Renal pelvis (tissue), 4 donors: Measurements from ENCODE around the gene SDCBP2. TPM values are rescaled to one million over a fixed set of nuclear protein-coding genes. Genes with fewer than 3 reads are reported as not detected.

ENCODE experiments used
- DNase-seq: peaks from one replicate; pipeline ENCODE4 v3.0.0-alpha.2; 2013
- polyA plus RNA-seq, 3 donors: library from polyadenylated mRNA; unstranded; fragments of 120-200 nt; gene quantifications; one replicate each; pipeline ENCODE4 v1.2.1, GENCODE V29; 2013; ENCODE audit not compliant: insufficient read length in 3 of 3

The SDCBP2 gene
- polyA plus RNA-seq, 3 donors: 2.5 to 3.5 (median 3.4) TPM

DNA sequence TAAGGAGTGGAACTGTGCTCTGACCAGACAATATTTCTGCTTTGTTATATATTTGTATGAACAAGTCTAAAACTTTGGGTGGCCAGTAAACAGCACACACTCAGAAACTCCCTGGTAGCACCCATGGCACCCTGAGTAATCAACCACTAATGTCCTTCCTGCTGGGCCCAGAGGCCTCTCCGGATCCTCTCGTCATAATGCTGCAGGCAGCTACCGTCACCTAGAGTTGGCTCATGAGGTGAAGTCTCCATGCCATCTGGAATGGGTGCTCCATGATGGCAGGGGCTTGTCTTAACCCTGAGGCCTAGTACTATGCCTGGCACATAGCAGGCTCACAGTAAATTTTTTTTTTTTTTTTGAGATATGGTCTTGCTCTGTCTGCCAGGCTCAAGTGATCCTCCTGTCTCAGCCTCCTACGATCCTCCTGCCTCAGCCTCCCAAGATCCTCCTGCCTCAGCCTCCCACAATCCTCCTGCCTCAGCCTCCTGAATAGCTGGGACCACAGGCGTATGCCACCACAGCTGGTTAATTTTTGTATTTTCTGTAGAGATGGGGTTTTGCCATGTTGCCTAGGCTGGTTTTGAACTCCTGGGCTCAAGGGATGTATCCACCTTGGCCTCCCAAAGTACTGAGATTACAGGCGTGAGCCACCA, 3.0 kb upstream of the SDCBP2 start:
- DNase-seq: no peak

DNA sequence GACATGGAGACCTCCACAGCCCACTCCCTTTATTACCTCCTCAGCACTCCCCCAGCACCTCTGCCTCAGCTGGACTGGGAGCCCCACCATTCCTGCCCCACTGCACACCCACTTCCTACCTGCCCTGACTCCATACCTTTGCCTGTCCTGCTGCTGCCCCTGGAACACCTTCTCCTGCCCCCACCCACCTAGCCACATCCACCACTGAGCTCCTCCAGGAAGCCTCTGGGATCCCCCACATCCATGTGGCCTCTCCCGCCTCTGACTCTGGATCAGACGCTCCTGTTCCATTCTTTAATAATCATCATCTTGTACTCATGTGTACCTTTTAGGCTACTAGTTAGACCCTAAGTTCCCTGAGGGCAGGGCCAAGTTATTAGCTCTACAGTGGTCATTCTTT, 2.2 kb upstream of the SDCBP2 start:
- DNase-seq: no peak

DNA sequence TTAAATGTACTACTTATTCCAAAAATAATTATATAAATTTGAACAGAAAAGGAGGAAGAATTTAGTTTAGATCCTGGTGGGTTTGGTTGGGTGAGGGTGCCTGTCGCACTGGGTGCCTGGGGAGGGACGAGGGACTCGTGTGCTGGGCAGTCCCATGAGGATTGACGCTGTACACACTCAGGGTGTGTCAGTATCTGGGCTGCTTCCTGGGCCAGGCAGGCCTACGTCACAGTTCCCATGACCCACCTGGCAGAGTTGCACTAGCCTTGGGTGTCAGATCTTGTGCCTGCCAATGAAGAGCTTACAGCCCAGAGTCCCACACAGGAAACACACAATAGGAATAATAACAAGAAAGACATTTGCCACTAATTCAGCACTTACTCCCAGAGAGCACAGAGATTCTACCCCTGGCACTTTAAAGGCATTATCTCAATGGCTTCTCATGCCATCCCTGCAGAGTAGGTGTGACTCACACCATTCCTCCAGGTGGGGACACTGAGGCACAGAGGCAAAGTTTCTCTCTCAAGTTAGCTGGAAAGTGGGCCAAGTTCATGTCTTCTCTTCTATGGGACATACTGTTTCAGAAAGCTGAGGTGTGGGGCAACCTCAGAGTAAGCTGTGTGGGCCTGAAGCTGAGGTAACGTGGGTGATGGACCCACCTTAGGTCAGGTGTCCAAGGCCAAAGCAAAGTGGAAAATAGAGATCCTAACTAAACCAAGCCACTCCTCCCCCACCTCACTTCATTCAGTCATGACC, 1.3 kb upstream of the SDCBP2 start:
- no peak for DNase-seq

DNA sequence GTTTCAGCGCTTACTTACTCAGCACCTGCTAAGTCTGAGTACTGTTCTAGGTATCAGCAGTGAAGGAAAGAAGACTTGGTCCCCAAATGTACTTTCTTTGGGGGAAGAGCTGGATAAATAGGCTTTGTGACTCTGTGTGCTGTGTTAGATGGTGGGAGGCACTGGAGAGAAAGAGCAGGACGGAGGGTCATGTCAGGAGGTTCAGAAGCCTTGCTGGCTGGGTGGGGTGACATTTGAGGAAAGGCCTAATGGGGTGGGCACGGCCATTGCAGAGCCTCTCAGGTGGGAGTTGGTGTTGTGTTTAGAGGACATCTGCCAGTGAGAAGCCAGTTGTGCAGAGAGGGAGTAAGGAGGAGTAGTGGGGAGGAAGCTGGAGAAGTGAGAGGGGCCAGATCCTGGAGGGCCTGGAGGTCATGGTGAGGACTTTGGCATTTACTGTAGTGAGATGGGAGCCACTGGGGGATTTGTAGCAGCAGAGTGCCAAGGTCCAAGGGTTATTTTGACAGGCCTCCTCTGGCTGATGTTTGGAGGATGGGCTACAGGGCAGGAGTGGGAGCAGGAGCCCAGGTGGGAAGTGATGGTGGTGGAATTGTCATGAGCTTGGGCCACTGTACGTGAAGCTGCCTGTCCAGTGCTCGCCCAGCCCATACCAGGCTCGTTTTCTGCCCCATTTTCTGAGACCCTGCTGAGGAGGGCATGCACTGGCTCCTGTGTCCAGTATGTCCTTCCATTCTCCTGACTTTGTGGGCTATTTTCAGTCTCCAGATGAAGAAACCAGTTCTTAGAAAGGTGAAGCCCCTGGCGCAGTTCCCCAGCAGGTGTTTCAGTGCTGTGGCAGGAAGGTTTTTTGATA, 886 bp downstream of the SDCBP2 start:
- DNase-seq: no peak

DNA sequence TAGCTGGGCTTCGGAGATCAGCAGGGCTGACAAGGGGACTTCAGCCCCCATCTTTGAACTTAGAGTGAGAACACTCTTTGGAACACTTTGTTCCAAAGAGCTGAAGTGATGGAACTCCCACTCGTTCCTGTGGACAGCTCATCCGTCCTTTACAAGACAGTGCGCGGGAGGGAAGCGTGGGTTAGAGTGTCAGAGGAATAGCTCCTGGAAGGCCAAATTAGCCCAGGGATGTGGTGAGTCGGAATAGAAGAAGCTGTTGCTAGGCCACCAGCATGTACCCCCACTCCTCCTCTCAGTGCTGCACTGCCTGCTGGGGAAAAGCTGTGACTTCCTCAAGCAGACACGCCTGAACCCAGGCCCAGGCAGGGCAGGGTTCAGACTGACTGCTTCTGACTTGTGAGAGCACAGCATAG, 1.7 kb downstream of the SDCBP2 start:
- no peak for DNase-seq

DNA sequence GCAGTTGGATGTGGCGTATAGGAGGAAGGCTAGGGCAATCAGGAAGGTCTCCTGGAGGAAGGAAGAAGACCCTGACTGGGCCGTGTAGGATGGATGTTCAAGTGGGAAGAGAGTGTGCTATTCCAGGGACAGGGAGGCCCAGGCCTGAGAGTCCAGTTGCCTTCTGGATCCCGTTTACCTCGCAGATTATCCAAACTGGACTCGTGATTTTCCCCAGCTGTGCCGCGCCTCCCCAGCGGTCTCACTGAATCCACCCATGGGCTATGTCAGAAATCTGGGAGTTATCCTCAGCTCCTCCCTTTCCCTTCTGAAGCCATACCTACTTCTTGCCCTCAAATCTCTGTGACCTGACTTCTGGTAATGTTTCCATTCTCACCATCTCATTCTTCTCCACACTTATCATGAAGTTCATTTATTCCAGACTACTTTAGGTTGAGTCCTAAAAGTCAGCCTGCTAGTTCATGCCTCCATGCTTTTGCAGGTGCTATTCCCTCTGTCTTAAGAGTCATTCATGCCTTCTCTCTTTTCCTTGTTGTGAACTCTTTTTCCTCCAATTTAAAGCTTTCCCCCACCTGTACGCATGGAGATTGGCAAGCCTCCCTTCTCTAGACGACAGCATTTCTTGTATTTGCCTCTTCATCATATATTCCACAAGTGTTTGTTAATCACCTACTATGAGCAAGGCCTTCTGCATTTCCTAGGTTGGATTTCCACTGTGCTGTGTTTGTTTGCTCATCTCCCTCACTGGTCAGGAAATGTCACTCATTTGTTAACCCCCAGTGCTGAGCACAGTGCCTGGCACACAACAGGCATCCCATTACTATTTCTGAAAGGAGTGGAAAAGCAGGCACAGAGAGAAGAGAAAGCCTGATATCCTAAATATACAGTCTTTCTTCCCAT, 2.7 kb downstream of the SDCBP2 start:
- no peak for DNase-seq

DNA sequence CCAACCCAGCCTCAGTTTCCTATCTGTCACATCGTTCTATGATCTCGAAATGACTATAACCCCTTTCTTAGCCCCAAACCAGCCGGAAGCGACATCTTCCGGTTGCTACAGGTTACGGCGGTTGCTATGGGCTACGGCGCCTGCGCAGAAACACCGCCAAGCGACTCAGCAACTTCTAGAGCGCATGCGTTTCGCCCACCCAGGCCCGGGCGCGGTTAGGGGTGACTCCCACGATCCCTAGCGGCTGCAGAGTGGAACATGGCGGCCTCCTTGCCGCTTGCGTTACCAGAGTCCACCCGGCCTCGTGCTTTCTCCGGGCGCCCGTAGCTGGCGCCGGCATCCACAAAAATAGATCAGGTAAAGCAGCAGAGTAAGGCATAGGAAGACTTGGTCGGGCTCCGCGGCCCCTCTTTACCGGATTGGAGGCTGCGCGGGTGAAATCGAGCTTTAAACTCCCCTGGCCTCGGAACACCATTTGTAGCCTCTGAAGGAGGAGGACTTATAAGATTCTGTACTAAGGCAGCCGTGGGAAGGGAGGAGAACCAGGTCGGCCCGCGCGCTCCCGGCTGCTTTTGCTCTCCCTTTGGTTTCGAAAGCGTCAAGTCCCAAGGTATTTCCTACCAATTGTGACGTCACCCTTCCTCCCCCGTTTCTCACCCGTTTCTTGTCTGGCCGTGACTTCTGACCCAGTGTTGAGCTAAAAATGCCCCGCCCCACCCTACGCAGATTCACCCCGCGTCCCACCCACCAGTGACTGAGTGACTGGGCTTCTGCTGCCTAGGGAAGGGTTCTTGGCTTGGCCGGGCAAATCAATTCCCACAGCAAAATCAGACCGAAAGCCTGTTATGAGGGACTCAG, 3.5 kb downstream of the SDCBP2 start:
- DNase-seq: peak; percentile 96

DNA sequence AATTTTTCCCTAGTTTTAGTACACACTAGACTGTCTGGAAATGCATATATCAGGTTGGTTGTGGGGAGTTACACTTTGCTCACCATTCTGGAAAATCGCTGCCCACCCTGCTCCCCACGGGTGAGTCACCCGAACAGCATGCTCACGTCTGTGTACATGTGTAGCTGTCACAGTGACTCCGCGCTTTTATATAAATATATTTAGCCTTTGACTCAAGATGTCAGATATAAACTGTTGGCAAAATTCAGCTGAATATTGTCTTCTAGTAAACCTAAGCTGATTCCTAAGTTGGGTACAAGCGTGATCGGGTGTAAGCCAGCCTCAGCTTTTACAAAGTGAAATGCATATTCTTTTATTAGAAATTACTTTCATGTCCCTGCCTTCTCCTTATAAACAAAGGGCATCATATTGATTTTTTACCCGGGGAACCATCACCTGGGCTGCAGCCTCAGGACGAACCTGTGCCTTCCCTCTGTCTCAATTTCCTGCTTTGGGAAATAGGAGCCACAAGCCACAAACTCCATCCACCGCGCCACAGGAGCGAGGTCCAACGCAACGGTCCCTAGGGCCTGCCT, 4.3 kb downstream of the SDCBP2 start:
- no peak for DNase-seq

DNA sequence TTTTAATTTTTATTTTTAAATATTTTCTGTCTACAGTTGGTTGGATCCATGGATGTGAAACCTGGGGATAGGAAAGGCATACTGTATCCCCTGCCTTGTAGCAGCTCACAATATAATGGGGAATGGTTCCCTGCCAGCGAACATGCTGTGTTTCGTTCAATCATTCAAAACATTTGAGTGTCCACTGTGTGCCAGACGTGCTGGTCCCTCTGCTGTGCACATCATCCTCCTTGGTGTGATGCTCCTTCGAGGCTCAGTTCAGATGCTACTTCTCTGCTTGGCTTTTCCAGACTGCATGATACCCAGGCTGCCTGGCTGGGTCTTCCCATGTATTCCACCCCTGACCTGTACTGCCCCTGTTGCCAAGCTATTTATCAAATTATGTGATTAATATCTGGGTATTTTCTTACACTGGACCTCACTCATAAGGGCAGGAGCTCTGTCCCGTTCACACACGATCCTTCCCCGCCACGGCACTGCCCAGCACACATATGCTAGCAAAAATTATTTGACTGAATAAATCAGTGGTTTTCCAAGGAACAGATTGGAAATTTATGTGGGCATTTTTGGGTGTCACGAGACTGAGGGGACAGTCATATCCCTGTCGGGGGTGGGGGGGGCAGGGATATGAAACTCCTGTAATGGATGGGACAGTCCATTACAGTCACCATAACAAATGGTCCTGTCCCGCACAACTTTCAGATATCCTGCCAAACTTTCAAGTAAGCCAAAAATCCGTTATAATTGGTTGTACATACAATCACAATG, 4.9 kb downstream of the SDCBP2 start:
- DNase-seq: no peak

DNA sequence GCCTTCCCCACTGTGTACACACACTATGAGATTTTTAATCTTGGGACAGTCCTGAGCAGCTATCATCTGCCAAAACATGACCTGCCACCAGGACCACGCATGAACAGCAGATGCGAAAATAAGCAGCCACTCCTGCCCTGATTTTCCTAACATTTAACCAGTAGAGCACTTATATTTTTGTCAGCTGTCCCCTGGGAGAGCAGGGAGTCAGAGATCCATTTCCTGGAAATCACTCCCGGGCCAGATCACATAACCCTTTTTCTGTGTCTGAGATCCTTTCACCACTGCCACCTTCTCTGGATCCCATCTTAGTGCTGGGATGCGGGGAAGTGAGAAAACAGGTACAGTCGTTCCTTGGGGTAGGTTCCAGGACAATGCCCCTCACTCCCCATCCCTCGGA, 5.7 kb downstream of the SDCBP2 start:
- no peak for DNase-seq

DNA sequence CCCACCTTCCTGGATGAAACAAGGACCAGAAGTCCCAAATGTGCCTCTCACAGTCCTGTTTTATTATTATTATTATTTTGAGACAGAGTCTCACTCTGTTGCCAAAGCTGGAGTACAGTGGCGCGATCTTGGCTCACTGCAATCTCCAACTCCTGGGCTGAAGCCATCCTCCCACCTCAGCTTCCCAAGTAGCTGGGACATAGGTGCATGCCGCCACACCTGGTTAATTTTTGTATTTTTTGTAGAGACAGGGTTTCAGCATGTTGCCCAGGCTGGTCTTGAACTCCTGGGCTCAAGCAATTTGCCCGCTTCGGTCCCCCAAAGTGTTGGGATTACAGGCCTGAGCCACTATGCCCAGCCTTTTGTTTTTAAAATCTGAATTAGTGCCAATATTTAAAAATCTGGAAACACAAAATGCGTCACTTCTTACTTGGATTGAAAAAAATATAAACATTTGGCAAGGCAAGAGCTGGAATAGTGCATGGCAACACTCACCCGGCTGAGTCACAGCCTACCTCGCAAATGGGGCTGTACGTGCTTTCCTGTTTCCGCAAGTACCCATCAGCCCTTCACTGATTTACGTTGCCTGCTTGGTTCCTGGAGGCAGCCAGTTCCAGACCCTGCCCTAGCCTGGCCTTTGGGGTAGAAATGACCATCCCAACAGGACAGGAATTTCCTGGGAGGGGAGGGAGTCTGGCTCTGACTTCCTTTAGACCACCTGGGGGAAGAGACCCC, 6.3 kb downstream of the SDCBP2 start:
- DNase-seq: no peak

DNA sequence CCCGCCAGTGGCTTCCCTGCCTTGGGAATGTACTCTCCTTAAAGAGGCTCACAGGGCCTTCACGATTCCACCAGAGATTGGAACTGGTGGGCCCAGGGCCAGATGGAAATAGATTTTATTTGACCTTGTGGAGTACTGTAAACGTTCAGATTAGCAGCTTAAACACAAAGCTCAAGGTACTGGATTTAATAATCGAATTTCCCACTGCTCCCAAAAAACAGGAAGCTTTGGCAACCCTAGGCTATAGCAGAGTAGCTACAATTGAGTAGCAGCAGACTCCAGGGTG, 7.3 kb downstream of the SDCBP2 start:
- no peak for DNase-seq

DNA sequence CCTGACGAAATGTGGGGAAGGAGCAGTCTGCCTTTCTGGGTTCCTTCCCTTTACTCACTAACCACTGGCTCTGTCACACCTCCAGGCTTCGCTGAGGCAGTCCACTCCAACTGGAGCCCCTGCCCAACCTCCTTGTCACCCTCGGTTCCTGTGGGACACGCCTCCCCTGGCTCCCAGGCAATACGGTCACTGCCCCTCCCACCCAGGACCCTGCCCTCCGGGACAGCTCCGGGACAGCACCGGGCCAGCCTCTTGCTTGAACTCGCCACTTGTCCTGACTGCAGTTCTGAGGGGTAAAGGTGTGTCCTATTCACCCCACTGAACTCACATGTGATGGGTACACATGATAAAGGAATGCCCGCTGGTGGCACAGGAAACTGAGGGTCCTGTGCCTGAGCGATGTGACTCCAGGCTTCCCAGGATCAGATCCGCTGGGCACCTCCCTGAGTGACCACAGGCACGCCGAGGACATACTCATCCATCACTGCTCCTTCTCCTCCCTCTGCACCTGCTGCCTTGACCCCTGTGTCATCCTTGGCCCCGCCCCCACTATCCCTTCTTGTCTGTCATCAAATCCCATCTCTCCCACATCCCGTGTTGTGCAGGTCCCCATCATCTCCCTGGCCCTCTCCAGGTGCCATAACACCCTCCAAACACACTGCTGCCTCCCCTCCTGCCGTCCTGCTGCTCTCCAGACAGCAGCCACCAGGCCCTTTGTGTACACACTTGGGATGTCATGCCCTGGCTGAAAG, 7.9 kb downstream of the SDCBP2 start:
- DNase-seq: no peak

DNA sequence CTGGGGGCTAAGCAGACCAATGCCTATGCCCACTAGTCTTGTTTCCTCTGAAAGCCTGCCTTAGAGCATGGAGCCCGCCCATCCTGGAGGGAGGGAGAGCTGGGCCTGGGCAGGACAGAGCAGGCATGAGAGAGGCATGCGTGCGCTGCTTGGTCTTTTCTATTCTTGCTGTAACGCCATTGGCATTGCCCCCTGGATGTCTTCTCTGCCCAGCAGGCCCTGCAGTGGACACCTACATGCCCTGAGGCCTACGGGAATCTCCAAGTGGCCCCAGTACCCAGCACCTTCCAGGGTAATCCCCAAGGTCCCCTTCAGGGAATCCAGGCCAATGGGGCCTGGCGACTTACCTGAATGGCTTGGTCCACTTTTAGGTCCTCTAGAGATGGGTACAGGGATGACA, 8.9 kb downstream of the SDCBP2 start:
- DNase-seq: no peak

DNA sequence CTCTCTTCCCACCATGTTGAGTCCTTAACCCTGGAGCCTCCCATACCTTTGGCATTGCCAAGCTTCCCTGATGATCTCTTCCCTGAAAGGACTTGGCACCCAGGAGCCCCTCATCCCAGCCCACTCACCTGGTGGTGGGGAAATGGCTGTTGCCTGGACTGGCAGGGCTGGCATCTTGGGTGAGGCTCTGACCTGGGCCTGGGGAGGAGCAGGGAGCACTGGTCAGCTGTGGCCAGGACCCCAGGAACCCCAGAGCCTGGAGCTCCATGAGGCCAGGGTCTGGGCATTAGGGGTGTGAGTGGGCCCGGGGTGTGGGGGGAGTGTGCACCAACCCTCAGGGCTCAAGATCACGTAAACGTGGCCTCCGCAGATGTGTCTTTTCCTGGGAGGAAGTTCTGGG, 9.5 kb downstream of the SDCBP2 start:
- DNase-seq: no peak

DNA sequence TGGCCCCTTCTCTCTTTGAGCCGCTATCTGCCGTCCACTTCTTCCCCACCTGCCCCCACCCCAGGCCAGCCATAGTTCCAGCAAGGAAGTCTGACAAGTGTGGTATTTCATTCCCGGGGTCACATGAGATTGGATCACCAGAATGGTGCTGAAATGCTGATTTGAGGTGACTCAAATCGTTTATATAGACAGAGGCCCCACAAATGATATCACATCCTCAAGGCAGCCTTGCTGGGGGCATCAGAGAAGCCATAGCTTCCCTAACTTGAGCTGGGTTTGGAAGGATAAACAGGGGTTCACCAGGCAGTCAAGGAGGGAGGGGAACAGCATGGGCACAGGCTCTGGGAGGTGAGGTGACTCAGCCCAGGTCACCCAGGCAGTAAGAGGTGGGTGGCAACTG, 9.9 kb downstream of the SDCBP2 start:
- DNase-seq: no peak

DNA sequence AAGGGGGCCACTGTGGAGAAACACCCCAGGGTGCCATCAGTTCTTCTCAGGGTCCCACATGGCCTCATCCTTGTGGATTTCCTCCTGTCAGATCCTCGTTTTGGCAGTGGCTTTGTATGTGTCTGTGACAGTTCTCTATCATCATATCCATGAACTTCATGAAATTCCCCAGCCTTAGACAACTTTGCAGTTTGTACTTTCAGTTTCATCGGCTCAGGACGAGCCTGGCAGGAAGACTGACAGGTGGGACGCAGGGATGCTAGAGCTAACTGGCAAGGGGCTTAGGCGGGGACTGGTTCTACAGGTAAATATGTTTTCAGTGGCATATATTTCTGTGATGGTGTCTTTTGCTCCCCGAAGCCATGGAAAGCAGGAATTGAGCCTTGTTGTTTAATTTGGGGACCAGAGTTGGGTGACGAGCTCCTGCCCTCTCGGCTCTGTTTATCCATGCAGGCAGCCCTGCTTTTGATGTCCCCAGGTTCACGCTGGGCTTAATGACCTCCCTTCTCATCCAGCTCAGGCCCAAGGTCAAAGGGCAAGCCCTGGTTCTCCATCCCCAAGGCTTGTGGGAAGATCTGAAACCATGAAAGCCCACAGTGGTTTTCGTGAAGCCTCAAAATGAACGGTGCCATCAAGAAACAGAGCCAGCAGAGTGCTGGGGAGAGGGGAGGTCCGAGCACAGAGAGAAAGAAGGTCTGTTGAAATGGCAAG, 11.2 kb downstream of the SDCBP2 start:
- no peak for DNase-seq

DNA sequence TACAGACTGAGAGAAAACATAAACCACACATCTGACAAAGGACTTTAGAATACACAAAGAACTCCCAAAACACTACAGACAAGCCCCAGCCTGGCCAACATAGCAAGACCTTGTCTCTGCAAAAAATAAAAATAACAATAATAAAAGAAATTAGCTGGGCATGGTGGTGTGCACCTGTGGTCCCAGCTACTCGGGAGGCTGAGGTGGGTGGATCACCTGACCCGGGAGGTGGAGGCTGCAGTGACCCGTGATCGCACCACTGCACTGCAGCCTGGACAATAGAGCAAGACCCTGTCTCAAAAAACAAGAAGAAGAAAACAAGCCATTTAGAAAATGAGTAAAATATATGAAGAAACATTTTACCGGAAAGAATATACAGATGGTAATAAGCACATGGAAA, 13.1 kb downstream of the SDCBP2 start:
- DNase-seq: no peak
